Measurements from ENCODE around the gene HACD1.

Gene HACD1

DNA sequence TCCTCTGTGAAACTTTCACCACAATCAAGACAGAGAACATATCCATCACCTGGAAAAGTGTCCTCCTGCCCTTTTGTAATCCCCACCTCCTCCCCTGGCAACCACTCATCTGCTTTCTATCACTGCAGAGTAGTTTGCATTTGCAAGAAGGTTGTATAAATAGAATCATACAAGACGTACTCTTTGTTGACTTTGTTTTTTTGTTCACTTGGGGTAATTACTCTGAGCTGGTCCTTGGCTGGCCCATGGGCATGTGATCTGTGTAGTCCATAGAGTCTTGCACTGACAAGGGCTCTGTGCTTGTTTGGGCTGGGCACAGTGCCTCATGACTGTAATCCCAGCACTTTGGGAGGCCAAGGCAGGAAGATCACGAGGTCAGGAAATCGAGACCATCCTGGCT is 7.8 kb upstream of the HACD1 start:
- H3K4me3 ChIP-seq: no peak overlapping the region
- H3K36me3 ChIP-seq: no peaks in the 10 kb centered on the region
- intact Hi-C loops (cut with DNase I; ENCODE audit: low total_unique reads): no loop called here
- no peak overlapping the region for H3K27ac ChIP-seq
- DNase-seq: no peak
- no peaks in the 10 kb centered on the region for H3K27me3 ChIP-seq
- no peak for TF ChIP-seq CTCF (IDR thresholded peaks at IDR 0.05)
- H3K9me3 ChIP-seq: no peaks in the 10 kb centered on the region
- H3K4me1 ChIP-seq: no peaks in the 10 kb centered on the region

GRCh38 chr10:17622061-17622460 is 4.9 kb upstream of the HACD1 start:
- peaks cover 0 to 8% (median 2%) of the 10 kb centered on the region in 4 donors for H3K4me1 ChIP-seq
- H3K9me3 ChIP-seq: no peaks in the 10 kb centered on the region
- H3K27me3 ChIP-seq: no peaks in the 10 kb centered on the region
- no peak for TF ChIP-seq CTCF (IDR thresholded peaks at IDR 0.05)
- no peak overlapping the region for H3K27ac ChIP-seq
- intact Hi-C loops (cut with DNase I; ENCODE audit: low total_unique reads): no loop called here
- H3K4me3 ChIP-seq: no peak overlapping the region
- DNase-seq: no peak
- H3K36me3 ChIP-seq: no peaks in the 10 kb centered on the region

DNA sequence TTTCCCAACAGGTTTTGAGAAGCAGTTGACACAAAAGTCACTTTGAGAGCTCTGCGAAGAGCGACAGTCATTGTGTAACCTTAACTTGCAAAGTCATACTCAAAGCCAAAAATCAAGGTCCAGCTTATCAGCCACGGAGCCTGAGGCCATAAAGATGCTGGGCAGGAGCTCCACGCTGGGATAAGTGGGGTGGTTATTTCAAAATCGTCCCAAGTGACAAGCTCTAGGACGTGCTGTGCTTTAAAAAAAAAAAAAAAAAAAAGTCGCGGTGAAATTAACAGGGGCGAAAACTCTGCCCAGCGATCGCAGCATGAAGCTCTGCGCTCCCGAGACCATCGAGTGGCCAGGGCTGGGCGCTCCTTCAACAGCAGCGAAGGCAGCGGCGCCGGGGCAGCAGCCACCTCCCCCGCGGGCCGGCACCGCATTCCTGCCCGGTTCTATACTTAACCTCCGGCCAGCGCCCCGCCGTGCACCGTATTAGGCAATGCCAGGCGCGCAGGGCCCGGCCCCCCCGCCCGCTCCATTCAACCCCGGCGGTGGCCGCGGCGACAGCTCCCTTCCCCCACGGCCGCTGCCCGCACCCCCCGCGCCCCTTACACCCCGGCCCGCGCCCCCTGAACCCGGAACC is 657 bp downstream of the HACD1 start:
- peaks cover 0 to 44% (median 12%) of the 10 kb centered on the region in 4 donors for H3K4me1 ChIP-seq
- no peaks in the 10 kb centered on the region for H3K27me3 ChIP-seq
- peak overlapping the region; percentile 95 to 97 for H3K27ac ChIP-seq
- no peaks in the 10 kb centered on the region for H3K9me3 ChIP-seq
- peak overlapping the region; percentile 87 to 93 for H3K4me3 ChIP-seq
- intact Hi-C loops (cut with DNase I; ENCODE audit: low total_unique reads): no loop called here
- no peak for TF ChIP-seq CTCF (IDR thresholded peaks at IDR 0.05)
- peak; percentile 73 to 92 for DNase-seq
- H3K36me3 ChIP-seq: peaks cover 0 to 8% (median 0%) of the 10 kb centered on the region in 3 donors

- DNase-seq: no peak
- intact Hi-C loops (cut with DNase I; ENCODE audit: low total_unique reads): loop anchor here (5.0 kb wide), 1 partner anchor 493 kb away; no protein-coding TSS in a partner anchor
- peaks cover 0 to 8% (median 0%) of the 10 kb centered on the region in 3 donors for H3K36me3 ChIP-seq
- H3K9me3 ChIP-seq: no peaks in the 10 kb centered on the region
- TF ChIP-seq CTCF (IDR thresholded peaks at IDR 0.05): no peak
- peaks cover 0 to 44% (median 6%) of the 10 kb centered on the region in 4 donors for H3K4me1 ChIP-seq
- H3K27me3 ChIP-seq: no peaks in the 10 kb centered on the region
- no peak overlapping the region for H3K4me3 ChIP-seq
- no peak overlapping the region for H3K27ac ChIP-seq
Observed at GRCh38 chr10:17609523-17610079, 7.6 kb downstream of the HACD1 start.

DNA sequence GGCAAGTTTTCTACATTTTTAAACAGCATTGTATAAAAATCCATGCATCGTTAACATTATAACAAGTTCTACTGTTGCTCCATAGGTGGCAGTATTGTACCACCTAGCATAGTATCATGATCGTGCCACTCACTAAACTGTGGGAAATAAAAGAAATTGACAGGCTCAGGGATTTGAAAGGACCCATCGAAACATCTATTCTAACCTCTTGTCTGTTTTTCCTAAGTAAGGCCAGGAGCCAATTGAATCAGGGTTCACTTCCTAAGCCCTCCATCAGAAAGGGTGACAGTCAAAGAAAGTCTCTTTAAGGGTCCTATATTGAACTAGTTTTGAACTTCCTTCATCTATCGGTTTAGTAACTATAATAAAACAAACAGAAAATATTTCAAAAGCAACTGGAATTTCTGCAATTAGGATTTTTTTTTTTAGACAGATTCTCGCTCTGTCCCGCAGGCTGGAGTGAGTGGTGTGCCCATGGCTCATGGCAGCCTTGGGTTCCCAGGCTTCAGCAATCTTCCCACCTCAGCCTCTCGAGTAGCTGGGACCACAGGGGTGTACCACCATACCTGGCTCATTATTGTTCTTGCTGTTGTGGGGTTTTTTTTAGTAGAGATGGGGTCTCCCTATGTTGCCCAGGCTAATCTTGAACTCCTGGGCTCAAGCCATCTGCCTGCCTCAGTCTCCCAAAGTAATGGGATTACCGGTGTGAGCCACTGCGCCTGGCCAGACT is 9.4 kb downstream of the HACD1 start:
- no peaks in the 10 kb centered on the region for H3K9me3 ChIP-seq
- H3K4me1 ChIP-seq: peaks cover 0 to 29% (median 0%) of the 10 kb centered on the region in 4 donors
- peak overlapping the region in 1 of 2 donors; percentile 29 for H3K27ac ChIP-seq

More for the DNA sequence above, 9.4 kb downstream of the HACD1 start:
- H3K4me3 ChIP-seq: no peak overlapping the region
- intact Hi-C loops (cut with DNase I; ENCODE audit: low total_unique reads): loop anchor here (2.0 to 5.0 kb wide), 2 partner anchors 135 to 495 kb away; no protein-coding TSS in a partner anchor
- peak; percentile 90 to 93 for TF ChIP-seq CTCF (IDR thresholded peaks at IDR 0.05)
- H3K27me3 ChIP-seq: no peaks in the 10 kb centered on the region
- DNase-seq: no peak
- peaks cover 3 to 8% (median 3%) of the 10 kb centered on the region in 3 donors for H3K36me3 ChIP-seq

All from tibial artery (tissue), 4 donors.